SK-N-MC (cell line): ENCODE measurements around the gene GCH1.

ENCODE experiments used
- DNase-seq: peaks from one replicate; pipeline ENCODE4 v3.0.0-alpha.2; 2011; ENCODE audit warnings: low read depth, low spot score
- H3K27ac ChIP-seq: fragments of 200-600 bp; sonication (generic); 2 replicates; pipeline ENCODE4 v1.5.1; 2016; ENCODE audit warnings: mixed run types
- H3K36me3 ChIP-seq: fragments of 200-600 bp; sonication (generic); 2 replicates; pipeline ENCODE4 v1.6.1; 2017; ENCODE audit warnings: antibody characterized with exemption, low read length, mixed read lengths; ENCODE audit not compliant: insufficient read depth
- H3K4me3 ChIP-seq: fragments of 200-600 bp; sonication (generic); 2 replicates; pipeline ENCODE4 v1.5.1; 2016
- H3K9ac ChIP-seq: fragments of 200-600 bp; sonication (generic); 2 replicates; pipeline ENCODE4 v1.8.0; 2017; ENCODE audit warnings: mixed run types, mixed read lengths; ENCODE audit not compliant: insufficient read length
- H3K9me3 ChIP-seq: fragments of 200-600 bp; sonication (generic); 2 replicates; pipeline ENCODE4 v1.6.1; 2017; ENCODE audit warnings: low read depth, mild to moderate bottlenecking, antibody characterized with exemption, low read length, moderate library complexity, mixed read lengths
- EZH2 ChIP-seq: fragments of 200-600 bp; sonication (generic); IDR thresholded peaks from one replicate; pipeline ENCODE4 v1.6.1; 2017; ENCODE audit warnings: antibody characterized with exemption
- FOXP2 ChIP-seq: optimal IDR thresholded peaks from 2 replicates; pipeline ENCODE3; 2011; ENCODE audit warnings: mild to moderate bottlenecking, moderate library complexity; ENCODE audit not compliant: insufficient read depth; ENCODE audit errors: extremely low read length, control extremely low read depth
- POLR2AphosphoS5 ChIP-seq: IDR thresholded peaks from 2 replicates; pipeline ENCODE4 v1.6.1; 2012; ENCODE audit warnings: mild to moderate bottlenecking, low read depth, low read length, borderline replicate concordance

Gene GCH1

GRCh38 chr14:54828037-54828436, 74.6 kb downstream of the GCH1 start:
- H3K27ac ChIP-seq = no peak overlapping the region
- no peak overlapping the region for H3K9ac ChIP-seq
- TF ChIP-seq FOXP2 (no peak), POLR2AphosphoS5 (no peak), EZH2 (no peak)
- no peak for DNase-seq
- H3K36me3 ChIP-seq = no peaks in the 10 kb centered on the region
- no peak overlapping the region for H3K4me3 ChIP-seq
- H3K9me3 ChIP-seq = no peaks in the 10 kb centered on the region; the same call in 1 of the 2 replicates

GRCh38 chr14:54823757-54824549, 78.7 kb downstream of the GCH1 start:
- Histone ChIP-seq H3K27ac (no peak overlapping the region), H3K9ac (no peak overlapping the region)
- DNase-seq = no peak

DNA sequence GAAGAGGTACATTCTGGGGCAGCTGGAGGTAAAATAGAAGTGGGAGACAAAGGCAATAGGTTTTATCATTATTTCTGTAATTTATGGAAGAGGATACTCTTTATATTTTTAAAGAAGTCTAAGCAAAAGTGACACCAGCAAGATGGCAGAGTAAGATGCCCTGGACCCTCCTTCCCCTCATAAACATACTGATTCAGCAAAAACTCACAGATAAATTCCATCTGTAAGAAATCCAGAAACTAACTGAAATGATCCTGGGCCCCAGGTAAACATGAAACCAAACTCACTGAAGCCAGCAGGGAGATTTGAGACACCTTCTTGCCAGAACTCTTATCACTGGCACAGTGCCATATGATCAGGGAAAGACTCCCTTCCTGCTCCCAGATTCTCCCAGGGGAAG, 79.9 kb downstream of the GCH1 start:
- H3K9ac ChIP-seq = no peak overlapping the region
- no peak for TF ChIP-seq POLR2AphosphoS5
- TF ChIP-seq FOXP2 = no peak
- TF ChIP-seq EZH2 = no peak
- no peak overlapping the region for H3K27ac ChIP-seq
- H3K36me3 ChIP-seq = no peaks in the 10 kb centered on the region
- H3K9me3 ChIP-seq = no peaks in the 10 kb centered on the region; the same call in 1 of the 2 replicates
- no peak for DNase-seq
- no peak overlapping the region for H3K4me3 ChIP-seq

More at GRCh38 chr14:54823757-54824549, 78.7 kb downstream of the GCH1 start:
- H3K36me3 ChIP-seq = no peaks in the 10 kb centered on the region
- no peak for TF ChIP-seq FOXP2
- no peak for TF ChIP-seq POLR2AphosphoS5
- TF ChIP-seq EZH2 = no peak
- H3K9me3 ChIP-seq = no peaks in the 10 kb centered on the region; the same call in 1 of the 2 replicates
- no peak overlapping the region for H3K4me3 ChIP-seq

DNA sequence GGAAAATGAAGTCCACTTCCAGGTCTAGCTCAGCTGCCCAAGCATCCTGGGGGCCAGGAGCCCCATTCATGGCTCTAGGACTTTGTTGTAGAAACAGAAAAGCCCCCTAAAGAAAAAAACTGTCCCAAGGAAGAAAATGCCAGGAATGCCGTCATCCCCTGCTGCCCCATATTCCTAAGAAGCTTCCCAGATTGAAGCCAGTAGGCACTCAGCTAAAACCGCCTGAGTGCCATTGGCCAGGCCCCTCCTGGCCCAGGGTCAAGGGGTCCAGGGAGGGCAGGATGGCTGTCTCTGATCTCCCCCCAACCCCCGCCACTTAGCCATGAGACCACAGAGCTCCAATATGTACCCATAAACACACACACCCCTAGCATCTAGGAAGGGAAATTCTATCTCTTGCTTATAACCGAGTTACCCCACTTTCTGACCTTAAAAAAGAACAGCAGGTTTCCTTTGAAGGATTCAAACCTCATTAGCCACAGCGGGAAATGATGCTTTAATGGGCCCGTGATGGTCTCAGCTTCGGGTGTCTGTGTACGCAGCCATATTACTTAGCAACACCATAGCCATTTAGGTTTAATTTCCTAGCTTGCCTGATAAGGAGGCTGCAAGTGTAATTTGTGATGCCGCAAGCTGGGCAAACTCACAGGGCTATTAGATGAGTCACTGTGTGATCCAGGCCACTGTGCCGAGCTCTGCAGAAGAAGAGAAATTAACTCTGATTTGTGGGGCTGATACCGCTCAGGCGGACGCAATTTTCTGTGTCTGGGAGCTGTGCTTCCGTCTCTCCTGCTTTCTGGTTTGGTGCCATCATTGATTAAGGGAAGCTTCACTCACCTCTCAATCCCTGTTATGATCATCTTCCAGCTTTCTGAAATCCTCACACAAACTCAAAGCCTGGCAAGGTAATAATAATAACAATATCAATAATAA, 84.2 kb downstream of the GCH1 start:
- H3K9me3 ChIP-seq = no peaks in the 10 kb centered on the region

DNA sequence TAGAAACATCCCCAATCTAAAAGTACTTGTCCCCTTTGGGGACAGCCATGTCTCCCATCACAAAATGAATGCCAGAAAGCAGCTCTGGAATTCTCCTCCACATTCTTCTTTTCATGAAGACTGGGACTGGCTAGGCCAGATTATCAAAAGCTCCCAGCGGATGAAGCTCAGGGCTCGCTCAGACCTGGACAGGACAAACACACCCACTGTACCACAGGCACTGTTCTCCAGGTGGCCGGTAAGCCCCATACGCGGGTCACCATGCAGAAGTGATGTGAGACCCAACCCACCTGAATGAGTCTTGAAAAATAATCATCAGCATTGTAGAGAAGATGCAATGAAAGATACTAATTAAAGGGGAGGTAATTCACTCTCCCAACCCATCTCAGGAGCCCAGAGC, 85.1 kb downstream of the GCH1 start:
- H3K9me3 ChIP-seq = no peaks in the 10 kb centered on the region
- no peak overlapping the region for H3K4me3 ChIP-seq
- no peak overlapping the region for H3K27ac ChIP-seq
- no peak overlapping the region for H3K9ac ChIP-seq
- no peak for TF ChIP-seq EZH2
- TF ChIP-seq POLR2AphosphoS5 = no peak
- no peak for TF ChIP-seq FOXP2
- no peak for DNase-seq
- no peaks in the 10 kb centered on the region for H3K36me3 ChIP-seq

More for the DNA sequence above, 84.2 kb downstream of the GCH1 start:
- TF ChIP-seq FOXP2 = no peak
- TF ChIP-seq POLR2AphosphoS5 = no peak
- TF ChIP-seq EZH2 = no peak
- no peak overlapping the region for H3K27ac ChIP-seq
- no peak overlapping the region for H3K4me3 ChIP-seq
- no peak overlapping the region for H3K9ac ChIP-seq
- DNase-seq = no peak
- no peaks in the 10 kb centered on the region for H3K36me3 ChIP-seq

DNA sequence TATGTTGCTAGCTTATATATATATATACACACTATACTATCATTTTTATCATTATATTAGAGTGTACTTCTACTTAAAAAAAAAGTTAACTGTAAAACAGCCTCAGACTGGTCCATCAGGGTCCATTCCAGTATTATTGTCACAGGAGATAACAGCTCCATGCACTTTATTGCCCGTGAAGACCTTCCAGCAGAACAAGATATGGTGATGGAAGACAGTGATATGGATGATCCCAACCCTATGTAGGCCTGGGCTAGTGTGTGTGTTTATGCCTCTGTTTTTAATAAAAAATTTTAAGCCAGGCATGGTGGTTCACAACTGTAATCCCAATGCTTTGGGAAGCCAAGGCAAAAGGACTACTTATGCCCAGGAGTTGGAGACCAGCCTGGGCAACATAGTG, 86.2 kb downstream of the GCH1 start:
- H3K4me3 ChIP-seq = no peak overlapping the region
- H3K36me3 ChIP-seq = no peaks in the 10 kb centered on the region
- no peak overlapping the region for H3K9ac ChIP-seq
- TF ChIP-seq POLR2AphosphoS5 (no peak), EZH2 (no peak), FOXP2 (no peak)
- DNase-seq = no peak
- H3K27ac ChIP-seq = no peak overlapping the region
- no peaks in the 10 kb centered on the region for H3K9me3 ChIP-seq

DNA sequence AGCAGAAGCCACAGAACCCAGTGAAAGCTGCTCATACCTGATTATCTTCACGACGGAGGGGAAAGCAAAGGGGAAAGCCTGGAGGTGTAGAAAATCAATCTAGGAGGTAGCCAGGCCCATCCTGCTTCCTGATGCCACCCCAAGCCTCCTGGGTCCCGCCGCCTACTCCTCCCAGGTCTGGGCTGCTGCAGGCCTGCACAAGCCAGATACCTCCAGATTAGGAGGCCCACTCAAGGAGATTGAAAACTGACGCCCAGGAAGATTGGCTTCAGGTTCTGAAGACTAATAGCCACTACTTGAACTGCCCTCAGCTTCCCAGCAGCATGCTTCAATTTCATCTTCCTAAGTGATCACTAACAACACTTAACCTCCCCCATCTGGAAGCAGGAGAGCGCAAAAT, 87.1 kb downstream of the GCH1 start:
- H3K36me3 ChIP-seq = no peaks in the 10 kb centered on the region
- H3K4me3 ChIP-seq = no peak overlapping the region
- H3K9ac ChIP-seq = no peak overlapping the region
- DNase-seq = no peak
- no peaks in the 10 kb centered on the region for H3K9me3 ChIP-seq
- TF ChIP-seq POLR2AphosphoS5 = no peak
- TF ChIP-seq EZH2 = no peak
- TF ChIP-seq FOXP2 = no peak
- H3K27ac ChIP-seq = no peak overlapping the region

DNA sequence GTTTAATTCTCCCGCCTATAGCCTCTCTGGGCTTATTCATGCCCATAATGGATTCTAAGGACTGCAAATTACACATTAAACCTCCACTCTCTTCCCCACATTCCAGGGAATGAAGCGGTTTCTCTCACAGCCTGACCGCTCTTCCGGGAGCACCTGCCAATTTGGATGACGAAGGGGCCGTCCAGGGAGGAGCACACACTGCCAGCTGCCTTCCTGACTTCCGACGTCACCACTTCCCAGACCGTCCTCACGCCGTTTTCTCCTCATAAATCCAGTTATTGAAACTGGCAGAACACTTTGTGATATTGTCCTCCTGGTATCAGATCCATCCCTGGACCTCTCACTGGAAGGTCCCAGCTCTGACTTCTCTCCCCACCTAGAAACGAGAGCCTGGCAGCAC, 87.6 kb downstream of the GCH1 start:
- DNase-seq = no peak
- no peak overlapping the region for H3K4me3 ChIP-seq
- TF ChIP-seq EZH2 (no peak), FOXP2 (no peak), POLR2AphosphoS5 (no peak)
- H3K36me3 ChIP-seq = no peaks in the 10 kb centered on the region
- no peaks in the 10 kb centered on the region for H3K9me3 ChIP-seq
- no peak overlapping the region for H3K27ac ChIP-seq
- no peak overlapping the region for H3K9ac ChIP-seq
